Activated CD4-positive, alpha-beta T cell treated with anti-CD3 and anti-CD28 coated beads, Interleukin-2, amount 50 U/mL, for 1 hour (primary cell): ENCODE results near the gene PSMD6.

Experiments
- DNase-seq: peaks from one replicate; pipeline ENCODE4 v3.0.0-alpha.2; 2020

PSMD6 gene

GRCh38 chr3:64042952-64043351, 19.7 kb upstream of the PSMD6 start:
- DNase-seq = no peak

DNA sequence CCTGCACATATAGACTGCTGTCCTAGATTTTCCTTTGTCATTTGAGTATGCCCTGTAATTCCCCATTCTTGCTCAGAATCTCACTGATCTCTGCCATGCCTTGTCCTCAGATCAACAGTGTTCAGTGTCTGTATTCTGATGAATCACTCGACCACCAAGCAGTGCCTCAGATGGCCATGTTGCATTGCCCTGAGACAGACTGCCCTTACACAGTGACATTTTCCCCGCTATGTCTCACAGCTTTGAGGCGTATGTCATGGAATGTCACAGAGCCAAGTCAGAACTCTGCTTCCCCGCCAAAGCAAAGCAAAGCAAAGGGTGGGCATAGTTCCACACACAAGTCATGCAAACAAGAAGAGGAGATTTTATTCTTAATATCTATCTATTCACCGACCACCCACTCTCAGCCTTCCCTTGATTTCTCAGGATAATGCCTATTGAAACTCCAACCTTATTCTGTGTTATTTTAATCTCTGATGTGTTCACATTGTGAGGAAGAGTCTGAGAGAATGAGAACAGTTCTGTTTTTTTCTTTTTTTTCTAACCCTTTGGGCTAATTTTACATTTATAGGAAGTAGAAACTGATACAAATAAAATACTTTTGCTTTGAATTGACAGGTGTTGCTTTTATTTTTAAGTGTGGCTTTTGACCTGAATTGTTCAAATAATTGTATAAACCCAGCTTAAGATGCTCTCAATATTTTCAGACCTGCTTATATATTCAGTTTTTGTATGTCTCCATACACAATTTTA, 16.9 kb upstream of the PSMD6 start:
- DNase-seq = no peak

DNA sequence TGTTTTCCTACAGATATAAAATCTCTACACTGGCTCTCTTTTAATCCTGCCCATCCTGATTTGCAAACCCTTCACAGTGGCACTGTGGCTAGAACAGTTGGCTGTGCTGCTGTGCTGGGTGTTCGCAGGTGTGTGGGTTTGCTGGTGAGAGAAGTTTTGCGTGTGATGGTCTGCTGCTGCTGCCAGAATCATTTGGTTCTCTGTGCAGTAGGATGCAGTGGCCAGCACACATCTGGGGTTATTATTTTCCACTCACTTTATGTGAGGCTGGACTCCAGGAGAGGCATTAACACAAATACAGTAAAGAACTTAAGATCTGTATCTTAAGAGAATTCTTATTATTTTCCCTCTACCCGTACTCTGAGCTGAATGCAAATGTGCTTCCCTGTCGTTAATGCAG, 16.0 kb upstream of the PSMD6 start:
- no peak for DNase-seq

- DNase-seq = no peak
These were observed 15.0 kb upstream of the PSMD6 start for GRCh38 chr3:64038253-64038767.

DNA sequence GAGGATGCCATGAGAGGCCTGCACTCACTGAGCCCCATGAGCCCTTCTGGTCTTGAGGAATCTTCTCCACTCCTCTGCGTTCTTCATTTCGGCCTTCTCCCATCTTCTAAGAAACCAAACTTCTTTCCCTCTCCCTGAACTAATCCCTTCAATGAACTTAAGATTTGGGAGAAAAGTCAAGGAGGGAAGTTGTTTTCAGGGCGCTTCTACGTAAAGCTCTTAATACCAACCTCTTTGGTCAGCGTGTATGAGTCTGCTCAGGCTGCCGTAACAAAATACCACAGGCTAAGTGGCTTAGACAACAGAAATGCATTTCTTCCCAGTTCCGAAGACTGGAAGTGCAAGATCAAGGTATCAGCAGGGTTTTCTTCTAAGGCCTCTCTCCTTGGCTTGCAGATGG, 13.8 kb upstream of the PSMD6 start:
- no peak for DNase-seq

- no peak for DNase-seq
These were observed 9.8 kb upstream of the PSMD6 start for GRCh38 chr3:64033069-64033468.

- DNase-seq = no peak
These were observed 8.5 kb upstream of the PSMD6 start for GRCh38 chr3:64031540-64032508.

- peak; percentile 70 for DNase-seq
These were observed 7.4 kb upstream of the PSMD6 start for GRCh38 chr3:64030741-64031140.

DNA sequence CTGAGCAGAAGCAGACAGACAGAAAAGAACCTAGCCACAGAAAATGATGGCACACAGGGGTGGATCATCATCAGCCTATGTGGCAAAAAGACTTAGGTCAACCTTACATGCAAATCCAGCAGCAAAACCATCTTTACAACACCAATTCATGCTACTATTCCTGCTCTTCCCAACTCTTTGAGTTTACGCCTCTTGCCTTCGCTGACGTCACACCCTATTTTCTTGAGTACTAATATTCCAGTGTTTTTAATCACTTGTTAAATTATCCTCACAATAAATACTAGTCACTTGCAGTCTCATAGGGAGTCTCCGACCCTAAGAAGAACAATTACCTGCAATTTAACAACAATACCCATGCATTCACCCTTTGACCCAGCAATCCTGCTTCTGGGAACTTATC, 6.0 kb upstream of the PSMD6 start:
- no peak for DNase-seq

GRCh38 chr3:64028754-64029153, 5.5 kb upstream of the PSMD6 start:
- DNase-seq = no peak

DNA sequence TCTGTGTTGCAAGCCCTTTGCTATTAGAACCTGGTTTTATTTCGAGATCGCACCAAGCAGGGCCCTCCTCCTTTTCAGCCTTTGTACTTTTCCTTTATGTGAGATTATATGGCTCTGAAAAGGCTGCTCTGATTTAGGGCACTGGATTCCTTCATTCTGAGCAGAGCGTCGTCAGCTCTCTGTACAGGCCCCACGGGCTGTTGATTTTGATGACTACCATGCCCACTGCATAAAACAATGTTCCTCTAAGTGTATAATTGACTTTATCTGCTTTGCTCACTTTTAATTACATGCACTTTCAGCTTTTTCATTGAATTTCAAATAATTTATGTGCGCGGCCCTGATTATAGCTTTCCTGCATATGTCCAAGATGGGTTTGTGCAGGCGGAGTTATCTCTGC, 4.4 kb upstream of the PSMD6 start:
- DNase-seq = no peak

GRCh38 chr3:64026346-64026745, 3.1 kb upstream of the PSMD6 start:
- no peak for DNase-seq

DNA sequence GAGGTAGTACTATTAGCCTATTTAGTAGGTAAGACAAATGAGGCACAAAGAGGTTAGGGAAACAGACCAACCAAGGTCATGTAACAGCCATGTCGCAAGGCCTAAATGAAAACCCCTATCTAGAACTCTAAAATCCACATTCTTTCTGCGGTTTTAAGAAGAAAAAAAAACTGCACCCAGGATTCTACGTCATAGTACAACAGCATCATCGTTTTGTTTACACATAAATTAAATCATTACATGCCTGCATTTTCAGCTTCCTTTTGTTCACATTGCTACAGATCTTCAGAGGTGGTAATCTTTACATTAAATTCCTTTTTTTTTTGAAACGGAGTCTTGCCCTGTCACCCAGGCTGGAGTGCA, 548 bp upstream of the PSMD6 start:
- DNase-seq = no peak

DNA sequence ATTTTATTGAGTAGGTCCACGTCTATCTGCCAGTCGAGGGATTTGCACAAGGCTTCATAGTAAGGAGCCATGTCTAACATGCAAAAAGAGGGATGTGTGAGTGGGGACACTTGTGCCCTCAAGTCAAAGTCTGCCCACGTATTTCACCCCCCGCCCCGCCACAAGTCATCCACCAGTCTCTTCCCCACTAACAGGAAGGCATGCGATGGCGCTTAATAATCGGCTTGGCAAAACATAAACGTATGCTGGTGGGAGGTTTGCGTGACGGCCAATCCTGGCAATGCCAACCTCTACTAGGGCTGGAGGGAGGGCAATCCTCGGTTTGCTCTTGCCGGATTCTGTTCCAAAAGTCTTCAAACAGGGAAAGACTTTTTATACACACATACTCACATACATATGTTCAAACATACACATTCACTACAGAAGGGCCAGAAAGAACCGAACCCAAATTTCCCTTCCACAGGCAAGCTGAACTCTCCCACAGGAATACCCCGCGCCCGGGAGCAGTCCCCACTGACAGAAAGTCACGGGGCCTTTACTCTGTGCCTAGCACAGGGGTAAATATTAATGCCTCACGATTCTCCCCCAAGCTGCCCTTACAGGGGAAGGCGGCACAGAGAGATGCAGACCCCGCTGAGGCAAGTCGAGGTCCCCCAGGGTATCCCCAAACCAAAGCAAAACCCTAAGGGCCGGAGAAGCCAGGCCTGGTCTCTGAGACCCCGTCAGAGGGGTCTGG, 675 bp downstream of the PSMD6 start:
- peak; percentile 6 for DNase-seq

DNA sequence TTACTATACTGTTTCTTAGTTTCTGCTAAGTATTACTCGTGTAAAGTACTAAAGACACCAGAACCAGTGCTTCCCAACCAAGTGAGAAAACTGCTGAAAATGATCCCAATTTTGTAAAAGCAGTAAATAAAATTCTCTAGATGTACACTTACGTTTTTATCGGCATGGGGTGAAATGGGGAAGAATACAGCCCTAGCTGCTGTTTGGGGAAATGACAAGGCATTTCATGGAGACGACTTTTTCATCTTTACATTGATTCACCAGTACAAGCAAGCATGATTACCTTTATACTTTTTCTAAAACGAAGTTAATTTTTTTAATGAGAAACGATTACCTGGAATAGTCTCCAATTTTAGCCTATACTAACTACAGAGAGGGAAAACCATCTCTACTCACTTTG, 1.4 kb downstream of the PSMD6 start:
- no peak for DNase-seq

DNA sequence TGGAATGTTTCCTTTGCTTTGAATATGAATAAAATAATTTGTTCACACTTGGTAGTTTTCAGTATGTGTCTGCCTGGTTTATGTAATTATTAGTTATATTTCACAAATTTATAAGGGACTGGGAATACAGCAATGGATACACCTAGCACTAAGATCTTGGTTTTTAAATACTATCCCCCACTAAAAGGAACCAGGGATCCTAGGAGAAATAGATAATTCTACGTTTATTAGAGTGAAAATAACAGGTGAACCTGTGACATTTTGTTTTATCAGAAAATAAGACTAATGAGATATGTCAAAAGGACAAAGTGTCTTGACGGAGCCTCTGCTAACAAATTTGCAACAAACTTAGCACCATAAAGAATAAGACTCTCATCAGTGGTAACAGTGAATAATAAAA, 3.4 kb downstream of the PSMD6 start:
- no peak for DNase-seq

GRCh38 chr3:64019271-64019670, 4.0 kb downstream of the PSMD6 start:
- no peak for DNase-seq

DNA sequence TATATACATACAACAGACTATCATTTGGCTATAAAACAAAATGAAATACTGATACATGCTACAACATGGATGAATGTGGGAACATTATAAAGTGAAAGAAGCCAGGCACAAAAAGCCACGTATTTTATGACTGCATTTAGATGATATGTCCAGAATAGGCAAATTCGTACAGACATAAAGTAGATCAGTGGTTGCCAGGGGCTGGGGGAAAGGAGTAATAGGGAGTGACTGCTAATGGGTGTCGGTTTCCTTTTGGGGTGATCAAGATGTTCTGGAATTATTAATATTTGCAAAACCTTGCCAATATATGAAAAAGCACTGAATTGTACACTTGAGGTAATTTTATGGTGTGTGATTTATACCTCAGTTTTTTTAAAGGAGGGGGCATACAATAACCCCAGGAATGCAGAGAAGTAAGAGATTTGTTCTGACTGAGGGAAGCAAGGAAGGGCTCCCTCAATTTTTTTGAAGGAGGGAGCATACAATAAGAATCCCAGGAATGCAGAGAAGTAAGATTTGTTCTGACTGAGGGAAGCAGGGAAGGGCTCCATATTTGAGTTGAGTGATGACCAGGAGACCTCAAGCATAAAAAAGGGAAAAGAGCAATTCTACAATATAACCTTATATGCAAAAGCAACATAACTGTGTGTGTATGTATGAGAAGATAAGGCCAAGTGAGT, 6.2 kb downstream of the PSMD6 start:
- DNase-seq = no peak

DNA sequence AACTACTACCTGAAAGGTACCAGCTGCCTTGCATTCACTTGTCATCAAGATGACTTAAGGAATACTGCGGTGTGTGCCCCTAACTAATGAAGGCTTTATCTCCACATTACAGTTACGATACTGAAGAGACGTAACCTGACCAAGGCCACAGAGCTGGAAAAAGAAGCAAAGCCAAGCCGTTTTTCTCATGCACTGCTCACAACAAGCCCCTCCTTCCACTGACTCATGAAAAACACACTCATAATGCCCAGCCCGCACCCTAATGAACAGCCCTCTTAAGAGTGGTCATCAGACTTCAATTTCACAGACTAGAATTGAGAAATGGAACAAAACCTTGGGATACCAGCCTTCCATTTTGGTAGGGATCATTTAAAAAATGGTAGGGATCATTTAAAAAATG, 11.6 kb downstream of the PSMD6 start:
- DNase-seq = no peak

- DNase-seq = no peak
These were observed 13.1 kb downstream of the PSMD6 start for GRCh38 chr3:64010199-64010598.

DNA sequence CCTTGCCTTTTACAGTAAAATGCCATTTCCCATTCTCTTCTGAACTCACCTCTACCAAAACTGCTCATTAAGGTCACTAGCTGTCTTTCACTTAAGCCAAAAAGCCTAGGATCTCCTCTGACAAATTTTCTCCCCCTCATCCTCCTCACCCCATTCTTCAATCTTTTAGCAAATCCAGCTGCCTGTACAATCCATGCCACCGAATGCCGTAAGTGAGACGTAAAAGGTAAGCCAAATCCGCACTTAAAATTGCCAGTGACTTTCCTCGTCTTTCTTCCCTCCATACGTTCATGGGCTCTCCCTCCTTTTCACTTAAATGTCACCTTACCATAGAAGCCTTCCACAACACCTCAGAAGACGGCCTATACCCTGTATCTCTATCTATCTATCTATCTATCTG, 13.8 kb downstream of the PSMD6 start:
- no peak for DNase-seq

DNA sequence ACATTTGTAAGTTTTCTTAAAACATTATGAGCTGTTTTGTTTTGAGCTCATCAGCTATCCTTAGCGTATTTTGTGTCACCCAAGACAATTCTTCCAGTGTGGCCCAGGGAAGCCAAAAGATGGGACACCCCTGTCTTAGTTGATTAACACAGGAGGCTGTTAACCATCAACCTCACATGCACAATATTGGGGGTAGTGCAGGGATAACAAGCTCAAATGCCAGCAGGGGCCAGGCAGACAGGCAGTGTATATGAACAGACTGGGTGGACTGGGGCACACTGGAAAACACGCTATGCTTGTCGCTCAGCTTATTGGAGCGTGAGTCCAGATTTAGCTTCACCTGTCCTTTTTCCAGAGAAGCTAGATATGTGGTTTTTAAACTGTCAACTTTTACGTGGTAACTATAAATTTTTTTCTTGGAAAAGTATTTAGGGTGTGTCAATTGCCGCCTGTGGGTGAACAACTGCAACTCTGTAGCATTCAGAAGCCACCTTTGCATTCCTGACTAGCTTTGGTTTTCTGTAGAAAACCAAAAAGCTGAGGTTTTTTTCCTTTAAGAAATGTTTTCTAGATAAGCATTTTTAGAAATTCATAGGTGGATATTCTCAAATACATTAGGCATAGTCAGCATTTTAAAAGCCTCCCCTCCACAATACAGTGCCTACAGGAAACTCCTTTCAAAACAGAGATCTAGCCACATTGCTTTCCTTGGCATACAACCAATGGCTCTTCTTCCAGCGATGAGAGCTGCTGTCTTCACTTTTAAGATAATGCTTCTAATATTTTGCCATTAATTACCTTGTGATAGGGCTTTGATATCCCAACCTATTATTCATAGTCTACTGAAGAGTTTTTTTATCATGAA, 14.6 kb downstream of the PSMD6 start:
- DNase-seq = no peak
